Measurements from ENCODE around the gene OR6C6. TPM values are rescaled to one million over a fixed set of nuclear protein-coding genes. Genes with fewer than 3 reads are reported as not detected.

The OR6C6 gene
- total and polyA plus RNA-seq, 9 of the 15 experiments (the other 6 are each of a cell fraction or from before 2014, with no cell fraction given): not detected

GRCh38 chr12:55296469-55296868 lies at the start of gene OR6C6 (continued):
- TF ChIP-seq KAT7 (CRISPR knock-in tag; IDR thresholded peaks at IDR 0.05; ENCODE audit: borderline replicate concordance): no peak
- no peak for TF ChIP-seq ZNF24 (IDR thresholded peaks at IDR 0.05)
- no peak for TF ChIP-seq NFE2 (IDR thresholded peaks at IDR 0.05; ENCODE audit: low read depth)
- no peak for TF ChIP-seq MAZ (CRISPR knock-in tag; conservative IDR thresholded peaks at IDR 0.05 in 1 of 2, IDR thresholded peaks at IDR 0.05 in 1 of 2)

- no peaks in the 10 kb centered on the region for H3K79me2 ChIP-seq (ENCODE audit: control insufficient read depth, insufficient read depth, low read length)
- H3K4me1 ChIP-seq (replicated peaks in 1 of 2; ENCODE audit: control insufficient read depth in 2 of 2, insufficient read depth in 2 of 2, low read length in 2 of 2): no peaks in the 10 kb centered on the region
- H3K9me3 ChIP-seq (replicated peaks; ENCODE audit: control insufficient read depth, insufficient read depth, low read depth, low read length): no peaks in the 10 kb centered on the region
- no peaks in the 10 kb centered on the region for H3K36me3 ChIP-seq (ENCODE audit: control insufficient read depth, insufficient read depth, low read length)
- FAIRE-seq (no peak), ATAC-seq (no peak), DNase-seq (ENCODE audit: extremely low read depth in 1 of 4, low spot score in 3 of 4) (no peak)
- ChIA-PET CTCF (ENCODE audit: low intra/inter-chr PET ratio) (no interaction called here), POLR2A (no interaction called here)
- H3K27me3 ChIP-seq (ENCODE audit: control insufficient read depth in 2 of 2, insufficient read depth in 2 of 2, low read length in 2 of 2): no peaks in the 10 kb centered on the region; a peak in 1 of 5 replicates
- no peak overlapping the region for H3K4me3 ChIP-seq
- BruUV-seq (replicated peaks): no TSS peak
- in situ Hi-C loops (cut with MboI) (no loop called here), intact Hi-C loops (cut with micrococcal nuclease) (no loop called here)
- no peak overlapping the region for H2AFZ ChIP-seq (ENCODE audit: low read depth, low read length)
- H4K20me1 ChIP-seq (replicated peaks; ENCODE audit: control insufficient read depth, insufficient read depth, low read length): no peaks in the 10 kb centered on the region
- no peak overlapping the region for H3K4me2 ChIP-seq (ENCODE audit: insufficient read depth, low read length)
- no peaks in the 10 kb centered on the region for H3K9me1 ChIP-seq (ENCODE audit: control insufficient read depth, insufficient read depth, low read length)
- H3K9ac ChIP-seq (ENCODE audit: insufficient read depth in 1 of 2, low read depth in 2 of 2, low read length in 2 of 2): no peak overlapping the region
- WGBS (ENCODE audit: insufficient coverage, low coverage, missing lambda C conversion rate): 0% methylated on average over 10 of the region's 10 CpGs
- H3K27ac ChIP-seq (ENCODE audit: extremely low read depth, low read depth, low read length): no peak overlapping the region
- TF ChIP-seq HMG20B (CRISPR knock-in tag; IDR thresholded peaks at IDR 0.05) (no peak), ZNF197 (CRISPR knock-in tag; IDR thresholded peaks at IDR 0.05; ENCODE audit: low read depth) (no peak), MITF (IDR thresholded peaks at IDR 0.05) (no peak), ZNF77 (CRISPR knock-in tag; IDR thresholded peaks at IDR 0.05) (no peak), RBFOX2 (IDR thresholded peaks at IDR 0.05; ENCODE audit: low read depth, low read length) (no peak), POLR2H (tag; IDR thresholded peaks at IDR 0.05; ENCODE audit: low read depth) (no peak), DPF2 (IDR thresholded peaks at IDR 0.05) (no peak), ZNF280A (IDR thresholded peaks at IDR 0.05; ENCODE audit: low read depth, partially characterized antibody) (no peak), IFI16 (CRISPR knock-in tag; IDR thresholded peaks at IDR 0.05) (no peak), GABPB2 (CRISPR knock-in tag; conservative IDR thresholded peaks at IDR 0.05) (no peak), TCFL5 (CRISPR knock-in tag; conservative IDR thresholded peaks at IDR 0.05) (no peak), NR2F6 (CRISPR knock-in tag; IDR thresholded peaks at IDR 0.05) (no peak), SAP30 (IDR thresholded peaks at IDR 0.05; ENCODE audit: borderline replicate concordance, insufficient read depth, low read depth, low read length, poor library complexity, severe bottlenecking) (no peak), ZNF23 (CRISPR knock-in tag; IDR thresholded peaks at IDR 0.05) (no peak), TFAM (CRISPR knock-in tag; conservative IDR thresholded peaks at IDR 0.05) (no peak), ADNP (tag; IDR thresholded peaks at IDR 0.05) (no peak)
These were observed 39.6 kb upstream of the OR6C6 start for GRCh38 chr12:55336002-55336401.

All from K562 (cell line).